Measurements from ENCODE around the gene VCL.
A peak's percentile ranks its signal among the peaks of the same experiment; 100 is the strongest.

DNA sequence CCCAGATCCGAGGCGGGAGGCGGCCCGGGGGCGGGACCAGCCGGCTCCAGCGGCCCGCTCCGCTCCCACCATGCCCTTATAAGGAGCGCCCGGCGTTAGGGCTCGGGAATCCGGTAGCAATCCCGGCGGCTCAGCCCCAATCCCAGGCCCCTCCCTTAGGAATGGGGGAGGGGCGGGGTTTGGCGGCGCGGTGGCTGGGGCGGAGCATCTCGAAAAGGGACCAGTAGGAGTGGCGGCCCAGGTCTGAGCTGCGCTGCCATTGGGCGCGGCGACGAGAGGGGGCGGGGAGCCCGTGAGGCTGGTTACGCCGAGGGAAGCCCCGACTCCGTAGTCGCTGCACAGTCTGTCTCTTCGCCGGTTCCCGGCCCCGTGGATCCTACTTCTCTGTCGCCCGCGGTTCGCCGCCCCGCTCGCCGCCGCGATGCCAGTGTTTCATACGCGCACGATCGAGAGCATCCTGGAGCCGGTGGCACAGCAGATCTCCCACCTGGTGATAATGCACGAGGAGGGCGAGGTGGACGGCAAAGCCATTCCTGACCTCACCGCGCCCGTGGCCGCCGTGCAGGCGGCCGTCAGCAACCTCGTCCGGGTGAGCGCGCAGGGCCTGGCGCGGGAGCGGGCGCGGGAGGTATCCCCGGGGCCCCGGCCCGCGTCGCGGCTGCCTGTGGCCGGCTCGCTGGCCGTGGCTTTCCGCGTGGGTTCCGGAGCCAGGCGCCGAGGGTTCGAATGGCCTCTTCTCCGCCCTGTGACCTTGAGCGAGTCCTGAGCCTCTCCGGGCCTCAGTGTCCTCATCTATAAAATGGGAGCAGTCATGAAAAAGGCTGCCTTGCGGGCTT, at the start of gene VCL:
- TF ChIP-seq, protein P1, sequence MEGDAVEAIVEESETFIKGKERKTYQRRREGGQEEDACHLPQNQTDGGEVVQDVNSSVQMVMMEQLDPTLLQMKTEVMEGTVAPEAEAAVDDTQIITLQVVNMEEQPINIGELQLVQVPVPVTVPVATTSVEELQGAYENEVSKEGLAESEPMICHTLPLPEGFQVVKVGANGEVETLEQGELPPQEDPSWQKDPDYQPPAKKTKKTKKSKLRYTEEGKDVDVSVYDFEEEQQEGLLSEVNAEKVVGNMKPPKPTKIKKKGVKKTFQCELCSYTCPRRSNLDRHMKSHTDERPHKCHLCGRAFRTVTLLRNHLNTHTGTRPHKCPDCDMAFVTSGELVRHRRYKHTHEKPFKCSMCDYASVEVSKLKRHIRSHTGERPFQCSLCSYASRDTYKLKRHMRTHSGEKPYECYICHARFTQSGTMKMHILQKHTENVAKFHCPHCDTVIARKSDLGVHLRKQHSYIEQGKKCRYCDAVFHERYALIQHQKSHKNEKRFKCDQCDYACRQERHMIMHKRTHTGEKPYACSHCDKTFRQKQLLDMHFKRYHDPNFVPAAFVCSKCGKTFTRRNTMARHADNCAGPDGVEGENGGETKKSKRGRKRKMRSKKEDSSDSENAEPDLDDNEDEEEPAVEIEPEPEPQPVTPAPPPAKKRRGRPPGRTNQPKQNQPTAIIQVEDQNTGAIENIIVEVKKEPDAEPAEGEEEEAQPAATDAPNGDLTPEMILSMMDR (IDR thresholded peaks at IDR 0.05) = peak in 1 of 4 experiments; percentile 18
- peak in 1 of 4 donors; percentile 4 for TF ChIP-seq EP300 (IDR thresholded peaks at IDR 0.05)
- peak; percentile 99 to 100 for TF ChIP-seq POLR2A (IDR thresholded peaks at IDR 0.05)
- peak; percentile 99 to 100 (median 100) for TF ChIP-seq POLR2AphosphoS5 (IDR thresholded peaks at IDR 0.05)
